HEK293 (cell line): ENCODE measurements around the gene ZNF530.
A peak's percentile ranks its signal among the peaks of the same experiment; 100 is the strongest.

ENCODE experiments used
- CTCF ChIA-PET: fragments of 350-600 bp; formaldehyde crosslinking; extraction: SDS; loops from one replicate; lab custom pipeline; 2021; ENCODE audit warnings: antibody characterized with exemption; lab: Yijun Ruan, JAX
- POLR2A ChIA-PET: fragments of 300-600 bp; formaldehyde crosslinking; extraction: SDS; loops from one replicate; lab custom pipeline; 2020; ENCODE audit warnings: antibody characterized with exemption, inconsistent platforms; lab: Yijun Ruan, JAX
- H3K27ac ChIP-seq: fragments of 200-500 bp; sonication (Bioruptor generic); 2 replicates; pipeline ENCODE4 v1.5.1; 2014; ENCODE audit warnings: low read depth, low read length, control low read depth, inconsistent platforms; ENCODE audit errors: extremely low read depth
- H3K36me3 ChIP-seq, 2 experiments: fragments of 200-500 bp in 1 of 2; sonication (Bioruptor generic) in 1 of 2; 1 replicate in 1 of 2; 2 replicates in 1 of 2; pipeline ENCODE4 v1.5.1; 2014 to 2017; ENCODE audit warnings: inconsistent platforms in 2 of 2, low read length in 2 of 2; ENCODE audit not compliant: control insufficient read depth in 2 of 2, insufficient read depth in 1 of 2
- H3K4me1 ChIP-seq: fragments of 200-500 bp; sonication (Bioruptor generic); 2 replicates; pipeline ENCODE4 v1.5.1; 2014; ENCODE audit warnings: mild to moderate bottlenecking, low read length, inconsistent platforms; ENCODE audit not compliant: control insufficient read depth, insufficient read depth
- H3K4me3 ChIP-seq: 2 replicates; pipeline ENCODE4 v1.5.1; 2011; ENCODE audit warnings: low read depth, mild to moderate bottlenecking, control low read depth, low read length, moderate library complexity
- H3K9me3 ChIP-seq: fragments of 200-500 bp; sonication (Bioruptor generic); 2 replicates; pipeline ENCODE4 v1.5.1; 2014; ENCODE audit warnings: low read depth, low read length, inconsistent platforms; ENCODE audit not compliant: control insufficient read depth, insufficient read depth
- AEBP2 ChIP-seq: fragments of 450-650 bp; formaldehyde crosslinking; IDR thresholded peaks from 2 replicates; pipeline ENCODE4 v1.5.1; 2016; ENCODE audit warnings: missing biosample characterization, missing genetic modification characterization, borderline replicate concordance
- ELK4 ChIP-seq: IDR thresholded peaks from 2 replicates; pipeline ENCODE4 v1.6.1; 2011; ENCODE audit warnings: mild to moderate bottlenecking, low read depth, low read length, borderline replicate concordance
- KLF1 ChIP-seq: fragments of 450-650 bp; formaldehyde crosslinking; IDR thresholded peaks from 2 replicates; pipeline ENCODE4 v1.5.1; 2016; ENCODE audit warnings: missing biosample characterization, missing genetic modification characterization
- KLF8 ChIP-seq: fragments of 450-650 bp; formaldehyde crosslinking; IDR thresholded peaks from 2 replicates; pipeline ENCODE4 v1.5.1; 2016; ENCODE audit warnings: missing biosample characterization, missing genetic modification characterization
- MEIS1 ChIP-seq: sonication (generic); formaldehyde crosslinking; IDR thresholded peaks from 2 replicates; pipeline ENCODE4 v1.8.1; 2022; ENCODE audit warnings: missing genetic modification reagents, mild to moderate bottlenecking, borderline replicate concordance
- PRDM10 ChIP-seq: fragments of 450-650 bp; formaldehyde crosslinking; IDR thresholded peaks from 2 replicates; pipeline ENCODE4 v1.5.1; 2016; ENCODE audit warnings: missing biosample characterization, missing genetic modification characterization
- ZBTB20 ChIP-seq: fragments of 450-650 bp; formaldehyde crosslinking; IDR thresholded peaks from 2 replicates; pipeline ENCODE4 v1.5.1; 2016; ENCODE audit warnings: missing biosample characterization, missing genetic modification characterization
- ZBTB26 ChIP-seq: fragments of 450-650 bp; formaldehyde crosslinking; optimal IDR thresholded peaks from 2 replicates; pipeline ENCODE3; 2016; ENCODE audit warnings: missing biosample characterization, mild to moderate bottlenecking, missing genetic modification characterization
- ZBTB8A ChIP-seq: fragments of 450-650 bp; formaldehyde crosslinking; IDR thresholded peaks from 2 replicates; pipeline ENCODE4 v1.5.1; 2016; ENCODE audit warnings: missing biosample characterization, missing genetic modification characterization
- ZEB2 ChIP-seq: fragments of 450-650 bp; formaldehyde crosslinking; IDR thresholded peaks from 2 replicates; pipeline ENCODE4 v1.5.1; 2016; ENCODE audit warnings: missing biosample characterization, missing genetic modification characterization
- ZFP69B ChIP-seq: fragments of 450-650 bp; formaldehyde crosslinking; IDR thresholded peaks from 2 replicates; pipeline ENCODE4 v1.5.1; 2016; ENCODE audit warnings: missing biosample characterization, missing genetic modification characterization
- ZIC2 ChIP-seq: fragments of 450-650 bp; formaldehyde crosslinking; IDR thresholded peaks from 2 replicates; pipeline ENCODE4 v1.5.1; 2016; ENCODE audit warnings: missing biosample characterization, missing genetic modification characterization
- ZNF133 ChIP-seq: fragments of 450-650 bp; formaldehyde crosslinking; IDR thresholded peaks from 2 replicates; pipeline ENCODE4 v1.5.1; 2016; ENCODE audit warnings: missing biosample characterization, missing genetic modification characterization
- ZNF140 ChIP-seq: fragments of 450-650 bp; formaldehyde crosslinking; IDR thresholded peaks from 2 replicates; pipeline ENCODE4 v1.5.1; 2016; ENCODE audit warnings: missing biosample characterization, missing genetic modification characterization
- ZNF148 ChIP-seq: fragments of 450-650 bp; formaldehyde crosslinking; IDR thresholded peaks from 2 replicates; pipeline ENCODE4 v1.5.0; 2017; ENCODE audit warnings: missing biosample characterization, missing genetic modification characterization, borderline replicate concordance
- ZNF169 ChIP-seq: fragments of 450-650 bp; formaldehyde crosslinking; IDR thresholded peaks from 2 replicates; pipeline ENCODE4 v1.5.1; 2016; ENCODE audit warnings: missing biosample characterization, missing genetic modification characterization
- ZNF184 ChIP-seq: fragments of 450-650 bp; IDR thresholded peaks from 2 replicates; pipeline ENCODE4 v1.5.1; 2018; ENCODE audit warnings: missing biosample characterization, mild to moderate bottlenecking, missing genetic modification characterization
- ZNF391 ChIP-seq: fragments of 450-650 bp; formaldehyde crosslinking; IDR thresholded peaks from 2 replicates; pipeline ENCODE4 v1.5.1; 2016; ENCODE audit warnings: low read depth, missing biosample characterization, missing genetic modification characterization, borderline replicate concordance
- ZNF501 ChIP-seq: fragments of 450-650 bp; formaldehyde crosslinking; IDR thresholded peaks from 2 replicates; pipeline ENCODE4 v1.5.1; 2016; ENCODE audit warnings: missing biosample characterization, missing genetic modification characterization
- ZNF561 ChIP-seq: fragments of 450-650 bp; IDR thresholded peaks from 2 replicates; pipeline ENCODE4 v1.5.1; 2018; ENCODE audit warnings: missing biosample characterization, missing genetic modification characterization, borderline replicate concordance
- ZNF692 ChIP-seq: fragments of 450-650 bp; formaldehyde crosslinking; IDR thresholded peaks from 2 replicates; pipeline ENCODE4 v1.5.1; 2016; ENCODE audit warnings: missing biosample characterization, missing genetic modification characterization
- ZNF791 ChIP-seq: fragments of 450-650 bp; formaldehyde crosslinking; IDR thresholded peaks from 2 replicates; pipeline ENCODE4 v1.5.1; 2016; ENCODE audit warnings: missing biosample characterization, missing genetic modification characterization

ZNF530 gene

GRCh38 chr19:57583521-57584416, 15.9 kb upstream of the ZNF530 start, which contains the start of gene ZIK1 (continued):
- peak; percentile 52; the same call in 1 of the 2 replicates for TF ChIP-seq ZNF391
- no peak for TF ChIP-seq MEIS1 (CRISPR knock-in tag)
- TF ChIP-seq ELK4, result no peak
- TF ChIP-seq ZNF692, result 0 out of 2 replicates have a peak, but pooled peaks have one; percentile 25
- peak; percentile 12 for TF ChIP-seq ZBTB26 (tag by site-specific recombination)
- 0 out of 2 replicates have a peak, but pooled peaks have one; percentile 25 for TF ChIP-seq ZNF169 (tag by site-specific recombination)
- 0 out of 2 replicates have a peak, but pooled peaks have one; percentile 19 for TF ChIP-seq ZBTB20 (tag by site-specific recombination)
- TF ChIP-seq ZFP69B, result peak; percentile 62; the same call in 1 of the 2 replicates
- TF ChIP-seq ZNF791 (tag by site-specific recombination), result no peak
- 0 out of 2 replicates have a peak, but pooled peaks have one; percentile 15 for TF ChIP-seq ZNF133

GRCh38 chr19:57587529-57587928, 12.2 kb upstream of the ZNF530 start:
- Histone ChIP-seq H3K9me3 (peaks cover 20% of the 10 kb centered on the region), H3K4me1 (0 out of 2 replicates have a peak, but pooled peaks cover 2% of the 10 kb centered on the region), H3K36me3 (peaks cover 0 to 25% of the 10 kb centered on the region in 2 experiments; a peak in 2 of 3 replicates), H3K4me3 (no peak overlapping the region), H3K27ac (no peak overlapping the region)
- TF ChIP-seq ZBTB20 (tag by site-specific recombination), result no peak
- no peak for TF ChIP-seq ZNF184
- TF ChIP-seq ZNF133, result no peak
- TF ChIP-seq ZIC2, result no peak
- no peak for TF ChIP-seq ZBTB8A (tag by site-specific recombination)
- no peak for TF ChIP-seq ZNF501
- no peak for TF ChIP-seq KLF8 (tag by site-specific recombination)
- TF ChIP-seq AEBP2, result no peak
- no peak for TF ChIP-seq ZNF140 (tag by site-specific recombination)
- no peak for TF ChIP-seq KLF1 (tag by site-specific recombination)
- no peak for TF ChIP-seq PRDM10
- no peak for TF ChIP-seq ZNF561 (tag by site-specific recombination)
- TF ChIP-seq ZEB2 (tag by site-specific recombination), result no peak
- no peak for TF ChIP-seq ZNF148 (tag by site-specific recombination)
- CTCF ChIA-PET, result no interaction called here
- POLR2A ChIA-PET, result no interaction called here
